Pulmonary artery endothelial cell (primary cell): ENCODE results near the gene ZNF850. TPM values are rescaled to one million over a fixed set of nuclear protein-coding genes. Genes with fewer than 3 reads are reported as not detected.

Source experiments
- DNase-seq: peaks from one replicate; pipeline ENCODE4 v3.0.0-alpha.2; 2011; ENCODE audit warnings: low read depth, low spot score
- total RNA-seq: library from RNA; depleted of rRNA; stranded (reverse); fragments of >200 nt; gene quantifications from 2 replicates; pipeline ENCODE4 v1.2.3, GENCODE V29; 2014

ZNF850 gene
- total RNA-seq, 1 donor from 2014 or later = 3.8 TPM

DNA sequence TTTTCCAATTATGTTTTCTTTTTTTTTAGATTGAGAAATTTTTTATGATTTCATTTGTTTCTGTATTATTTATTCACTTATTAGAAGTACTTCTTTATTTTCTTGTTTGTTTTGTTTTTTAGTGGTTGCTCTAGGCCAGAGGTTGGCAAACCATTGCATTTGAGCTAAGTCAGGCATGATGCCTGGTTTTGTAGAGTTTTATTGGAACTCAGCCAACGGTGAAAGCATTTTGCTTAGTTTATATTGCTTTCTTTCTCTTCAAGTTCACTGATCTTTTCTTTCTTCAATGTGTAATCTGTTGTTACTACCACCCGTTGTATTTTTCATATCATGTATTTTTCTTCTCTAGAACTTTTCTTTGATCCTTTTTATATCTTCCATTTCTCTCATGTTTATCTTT is 65.5 kb downstream of the ZNF850 start:
- DNase-seq = no peak

DNA sequence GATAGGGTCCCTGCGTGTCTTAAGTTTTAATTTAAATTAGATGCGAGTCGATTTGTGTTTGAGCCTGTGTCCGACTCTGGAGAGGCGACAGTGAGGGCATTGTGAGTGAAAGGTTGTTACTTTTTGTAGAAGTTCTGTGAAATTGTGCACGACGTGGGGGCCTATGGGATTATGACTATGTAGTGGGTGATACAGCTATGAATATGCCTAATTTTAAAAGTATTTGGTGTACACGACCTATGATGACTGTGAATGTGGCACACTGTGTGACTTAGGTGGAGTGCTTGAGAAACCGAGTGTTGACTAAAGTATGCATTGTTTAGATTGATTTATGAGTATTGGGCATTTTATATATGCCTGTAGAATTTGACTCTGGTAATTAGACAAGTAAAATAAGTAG is 84.5 kb downstream of the ZNF850 start:
- DNase-seq = no peak

GRCh38 chr19:36687214-36688056 is 85.2 kb downstream of the ZNF850 start, which contains the start of gene ZNF567:
Gene ZNF567, plus strand, starts transcription at chr19:36687612. Its CDS starts 7,256 bp downstream, at chr19:36694868.
- DNase-seq = peak; percentile 54

GRCh38 chr19:36686365-36687213 is 86.0 kb downstream of the ZNF850 start:
- no peak for DNase-seq

DNA sequence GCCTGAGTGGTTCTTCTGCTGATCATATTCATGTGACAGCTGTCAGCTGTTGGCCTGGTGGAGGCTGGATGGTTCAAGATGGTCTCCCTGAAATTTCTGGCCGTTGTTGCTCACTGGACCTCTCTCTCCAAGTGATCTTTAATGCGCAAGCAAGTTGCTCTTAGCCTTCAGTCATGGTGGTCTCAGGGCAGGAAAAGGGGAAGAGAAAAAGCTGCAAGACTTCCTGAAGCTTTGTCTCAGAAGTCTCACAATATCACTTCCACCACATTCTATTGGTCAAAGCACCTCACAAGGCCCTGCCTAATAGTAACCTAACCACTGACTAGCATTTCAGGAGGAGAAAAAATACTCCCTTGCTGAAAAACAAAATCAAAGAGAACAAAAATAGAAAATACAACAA is 86.8 kb downstream of the ZNF850 start:
- no peak for DNase-seq

- no peak for DNase-seq
These were observed 93.2 kb downstream of the ZNF850 start for GRCh38 chr19:36679455-36679854.

GRCh38 chr19:36674201-36674600 is 98.4 kb downstream of the ZNF850 start:
- no peak for DNase-seq

DNA sequence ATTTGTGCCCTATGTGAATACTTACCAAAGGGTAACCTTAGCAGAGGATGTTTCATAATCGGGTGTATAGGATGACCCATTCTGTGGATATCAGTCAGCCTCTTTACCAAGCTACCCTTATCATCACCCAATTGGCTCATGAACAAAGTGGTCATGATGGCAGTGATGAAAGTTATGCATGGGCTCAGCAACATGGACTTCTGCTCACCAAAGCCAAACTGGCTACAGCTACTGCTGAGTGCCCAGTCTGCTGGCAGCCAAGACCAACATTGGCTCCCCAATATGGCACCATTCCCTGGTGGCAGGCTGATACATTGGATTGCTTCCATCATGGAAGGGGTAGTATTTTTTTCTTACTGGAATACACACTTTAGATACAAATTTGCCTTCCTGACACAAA is 100.2 kb downstream of the ZNF850 start:
- DNase-seq = no peak

- DNase-seq = no peak
These were observed 104.0 kb downstream of the ZNF850 start for GRCh38 chr19:36668646-36669045.

DNA sequence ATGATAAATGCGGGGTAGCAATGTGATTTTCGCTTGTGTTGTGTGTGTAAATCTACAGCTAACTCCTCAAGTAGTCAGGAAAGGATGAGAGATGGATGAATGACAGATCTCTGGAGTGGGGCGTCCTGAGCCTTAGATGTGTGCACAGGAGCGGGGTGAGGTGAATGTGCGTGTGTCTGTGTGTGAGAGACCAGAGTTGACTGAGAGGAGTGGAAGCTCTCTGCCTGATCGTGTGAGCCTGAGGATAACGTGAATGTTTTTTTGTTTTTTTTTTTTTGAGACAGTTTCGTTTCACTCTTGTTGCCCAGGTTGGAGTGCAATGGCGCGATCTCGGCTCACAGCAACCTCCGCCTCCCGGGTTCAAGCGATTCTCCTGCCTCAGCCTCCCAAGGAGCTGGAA is 106.8 kb downstream of the ZNF850 start:
- DNase-seq = no peak

Other genes with a start within 250 kb of the ZNF850 start
- gene ZNF260, start 244.5 kb downstream of the ZNF850 start, total RNA-seq = 8.2 and 13.9 TPM in 2 replicates
- 6.7 and 8.7 TPM in 2 replicates for gene ZNF529, start 199.5 kb downstream of the ZNF850 start, total RNA-seq
- gene ZNF382, start 167.5 kb downstream of the ZNF850 start, total RNA-seq = 6.5 and 9.1 TPM in 2 replicates
- gene ZNF461, start 106.0 kb downstream of the ZNF850 start, total RNA-seq = 6.7 and 11.2 TPM in 2 replicates
- 4.2 and 5.3 TPM in 2 replicates for gene ZNF567, start 85.2 kb downstream of the ZNF850 start, total RNA-seq
- 6.7 and 10.1 TPM in 2 replicates for gene ZNF790, start 65.6 kb upstream of the ZNF850 start, total RNA-seq
- gene ZNF345, start 78.1 kb upstream of the ZNF850 start, total RNA-seq = 2.1 and 2.4 TPM in 2 replicates
- 1.3 and 2.5 TPM in 2 replicates for gene ZNF829, start 143.5 kb upstream of the ZNF850 start, total RNA-seq
- 12.1 and 13.3 TPM in 2 replicates for gene ZNF568, start 143.5 kb upstream of the ZNF850 start, total RNA-seq